ENCODE data around the gene TCF3.
"Not testable (repeated sequence)": the region's sequence is repeated elsewhere in the genome, so short reads cannot be mapped to it uniquely, and the experiment has no call there.

DNA sequence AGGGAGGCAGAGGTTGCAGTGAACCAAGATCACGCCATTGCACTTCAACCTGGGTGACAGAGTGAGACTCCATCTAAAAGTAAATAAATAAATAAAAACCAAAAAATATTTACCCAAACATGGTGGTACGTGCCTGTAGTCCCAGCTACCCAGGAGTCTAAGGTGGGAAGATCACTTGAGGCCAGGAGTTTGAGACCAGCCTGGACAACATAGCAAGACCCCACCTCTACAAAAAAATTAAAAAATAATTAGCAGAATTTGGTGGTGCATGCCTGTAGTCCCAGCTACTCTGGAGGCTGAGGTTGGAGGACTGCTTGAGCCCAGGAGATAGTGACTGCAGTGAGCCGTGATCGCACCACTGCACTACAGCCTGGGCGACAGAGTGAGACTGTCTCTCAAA, 33.4 kb upstream of the TCF3 start:
- TF ChIP-seq, protein P1, sequence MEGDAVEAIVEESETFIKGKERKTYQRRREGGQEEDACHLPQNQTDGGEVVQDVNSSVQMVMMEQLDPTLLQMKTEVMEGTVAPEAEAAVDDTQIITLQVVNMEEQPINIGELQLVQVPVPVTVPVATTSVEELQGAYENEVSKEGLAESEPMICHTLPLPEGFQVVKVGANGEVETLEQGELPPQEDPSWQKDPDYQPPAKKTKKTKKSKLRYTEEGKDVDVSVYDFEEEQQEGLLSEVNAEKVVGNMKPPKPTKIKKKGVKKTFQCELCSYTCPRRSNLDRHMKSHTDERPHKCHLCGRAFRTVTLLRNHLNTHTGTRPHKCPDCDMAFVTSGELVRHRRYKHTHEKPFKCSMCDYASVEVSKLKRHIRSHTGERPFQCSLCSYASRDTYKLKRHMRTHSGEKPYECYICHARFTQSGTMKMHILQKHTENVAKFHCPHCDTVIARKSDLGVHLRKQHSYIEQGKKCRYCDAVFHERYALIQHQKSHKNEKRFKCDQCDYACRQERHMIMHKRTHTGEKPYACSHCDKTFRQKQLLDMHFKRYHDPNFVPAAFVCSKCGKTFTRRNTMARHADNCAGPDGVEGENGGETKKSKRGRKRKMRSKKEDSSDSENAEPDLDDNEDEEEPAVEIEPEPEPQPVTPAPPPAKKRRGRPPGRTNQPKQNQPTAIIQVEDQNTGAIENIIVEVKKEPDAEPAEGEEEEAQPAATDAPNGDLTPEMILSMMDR (IDR thresholded peaks at IDR 0.05; ENCODE audit: low read depth, low read length, missing input control) = not testable (repeated sequence)
- TF ChIP-seq RAD21 (IDR thresholded peaks at IDR 0.05); TAF1 (conservative IDR thresholded peaks at IDR 0.05); HNF4G (IDR thresholded peaks at IDR 0.05); NR2F2 (IDR thresholded peaks at IDR 0.05); JUND (IDR thresholded peaks at IDR 0.05); SP1 (IDR thresholded peaks at IDR 0.05): not testable (repeated sequence)
- TF ChIP-seq, protein P2, sequence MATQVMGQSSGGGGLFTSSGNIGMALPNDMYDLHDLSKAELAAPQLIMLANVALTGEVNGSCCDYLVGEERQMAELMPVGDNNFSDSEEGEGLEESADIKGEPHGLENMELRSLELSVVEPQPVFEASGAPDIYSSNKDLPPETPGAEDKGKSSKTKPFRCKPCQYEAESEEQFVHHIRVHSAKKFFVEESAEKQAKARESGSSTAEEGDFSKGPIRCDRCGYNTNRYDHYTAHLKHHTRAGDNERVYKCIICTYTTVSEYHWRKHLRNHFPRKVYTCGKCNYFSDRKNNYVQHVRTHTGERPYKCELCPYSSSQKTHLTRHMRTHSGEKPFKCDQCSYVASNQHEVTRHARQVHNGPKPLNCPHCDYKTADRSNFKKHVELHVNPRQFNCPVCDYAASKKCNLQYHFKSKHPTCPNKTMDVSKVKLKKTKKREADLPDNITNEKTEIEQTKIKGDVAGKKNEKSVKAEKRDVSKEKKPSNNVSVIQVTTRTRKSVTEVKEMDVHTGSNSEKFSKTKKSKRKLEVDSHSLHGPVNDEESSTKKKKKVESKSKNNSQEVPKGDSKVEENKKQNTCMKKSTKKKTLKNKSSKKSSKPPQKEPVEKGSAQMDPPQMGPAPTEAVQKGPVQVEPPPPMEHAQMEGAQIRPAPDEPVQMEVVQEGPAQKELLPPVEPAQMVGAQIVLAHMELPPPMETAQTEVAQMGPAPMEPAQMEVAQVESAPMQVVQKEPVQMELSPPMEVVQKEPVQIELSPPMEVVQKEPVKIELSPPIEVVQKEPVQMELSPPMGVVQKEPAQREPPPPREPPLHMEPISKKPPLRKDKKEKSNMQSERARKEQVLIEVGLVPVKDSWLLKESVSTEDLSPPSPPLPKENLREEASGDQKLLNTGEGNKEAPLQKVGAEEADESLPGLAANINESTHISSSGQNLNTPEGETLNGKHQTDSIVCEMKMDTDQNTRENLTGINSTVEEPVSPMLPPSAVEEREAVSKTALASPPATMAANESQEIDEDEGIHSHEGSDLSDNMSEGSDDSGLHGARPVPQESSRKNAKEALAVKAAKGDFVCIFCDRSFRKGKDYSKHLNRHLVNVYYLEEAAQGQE (IDR thresholded peaks at IDR 0.05) = not testable (repeated sequence)
